Embryonic facial prominence (tissue), 1 donor: ENCODE data around the gene PARP1.

Experiments
- DNase-seq: peaks from one replicate; pipeline ENCODE4 v3.0.0-alpha.2; 2016; ENCODE audit errors: extremely low spot score

The PARP1 gene

GRCh38 chr1:226381226-226381998, 26.5 kb downstream of the PARP1 start:
- no peak for DNase-seq

- DNase-seq: no peak
These were observed 29.8 kb downstream of the PARP1 start for GRCh38 chr1:226378071-226378470.

- DNase-seq: no peak
These were observed 31.6 kb downstream of the PARP1 start for GRCh38 chr1:226376300-226376699.

- DNase-seq: no peak
These were observed 34.5 kb downstream of the PARP1 start for GRCh38 chr1:226373376-226373775.

GRCh38 chr1:226372885-226373284, 35.0 kb downstream of the PARP1 start:
- DNase-seq: no peak

- DNase-seq: no peak
These were observed 35.9 kb downstream of the PARP1 start for GRCh38 chr1:226371866-226372490.

GRCh38 chr1:226371027-226371694, 36.7 kb downstream of the PARP1 start:
- DNase-seq: no peak

GRCh38 chr1:226370144-226370923, 37.6 kb downstream of the PARP1 start:
- DNase-seq: no peak

GRCh38 chr1:226369110-226369509, 38.8 kb downstream of the PARP1 start:
- DNase-seq: no peak

- DNase-seq: no peak
These were observed 41.6 kb downstream of the PARP1 start for GRCh38 chr1:226366290-226366689.

GRCh38 chr1:226365831-226366231, 42.1 kb downstream of the PARP1 start:
- DNase-seq: no peak

- no peak for DNase-seq
These were observed 42.9 kb downstream of the PARP1 start for GRCh38 chr1:226364901-226365565.

GRCh38 chr1:226364514-226364899, 43.4 kb downstream of the PARP1 start:
- DNase-seq: no peak

- no peak for DNase-seq
These were observed 43.9 kb downstream of the PARP1 start for GRCh38 chr1:226363801-226364513.

- no peak for DNase-seq
These were observed 44.9 kb downstream of the PARP1 start for GRCh38 chr1:226362891-226363447.

- no peak for DNase-seq
These were observed 45.5 kb downstream of the PARP1 start for GRCh38 chr1:226362361-226362760.

- no peak for DNase-seq
These were observed 47.7 kb downstream of the PARP1 start for GRCh38 chr1:226360106-226360746.

GRCh38 chr1:226357416-226357815, 50.5 kb downstream of the PARP1 start:
- no peak for DNase-seq

GRCh38 chr1:226355669-226356551, 52.0 kb downstream of the PARP1 start:
- no peak for DNase-seq
